Natural killer cell (primary cell): Measurements from ENCODE around the gene PLPP1. TPM values are rescaled to one million over a fixed set of nuclear protein-coding genes. Genes with fewer than 3 reads are reported as not detected.

Source experiments
- ATAC-seq, 3 donors: fragments of 150-1000 bp in 2 of 3; fragments of 200-7000 bp in 1 of 3; cut with Tn5 transposase; 1 replicate in 1 of 3; 2 replicates in 2 of 3; pipeline ENCODE4 v1.10.0; 2021; ENCODE audit warnings: mild to moderate bottlenecking in 2 of 3, moderate library complexity in 2 of 3
- DNase-seq, 2 donors: peaks; one replicate each; pipeline versions ENCODE4 v3.0.0 to v3.0.0-alpha.2; 2013 to 2021; ENCODE audit warnings: mixed read lengths in 1 of 2
- H3K27ac ChIP-seq: one replicate; pipeline ENCODE4 v1.5.1; 2013; ENCODE audit warnings: mild to moderate bottlenecking, low read length
- H3K27me3 ChIP-seq: one replicate; pipeline ENCODE4 v1.6.1; 2013; ENCODE audit warnings: low read length; ENCODE audit not compliant: control insufficient read depth, insufficient read depth
- H3K36me3 ChIP-seq: one replicate; pipeline ENCODE4 v1.6.1; 2013; ENCODE audit warnings: low read length; ENCODE audit not compliant: control insufficient read depth, insufficient read depth
- H3K4me1 ChIP-seq: one replicate; pipeline ENCODE4 v1.6.1; 2013; ENCODE audit warnings: low read length; ENCODE audit not compliant: control insufficient read depth, insufficient read depth
- H3K4me3 ChIP-seq: one replicate; pipeline ENCODE4 v1.5.1; 2013; ENCODE audit warnings: low read length
- H3K9me3 ChIP-seq: one replicate; pipeline ENCODE4 v1.6.1; 2013; ENCODE audit warnings: low read length; ENCODE audit not compliant: control insufficient read depth, insufficient read depth
- H3K27ac Mint-ChIP-seq, 2 donors: one replicate each; pipeline ENCODE4 v1.8.0; 2022; ENCODE audit warnings: mild to moderate bottlenecking in 2 of 2, mixed read lengths in 2 of 2, moderate library complexity in 1 of 2
- H3K27me3 Mint-ChIP-seq, 2 donors: one replicate each; pipeline ENCODE4 v1.8.0; 2022; ENCODE audit warnings: low read depth in 2 of 2, mixed read lengths in 2 of 2
- H3K36me3 Mint-ChIP-seq: one replicate; pipeline ENCODE4 v1.8.0; 2022; ENCODE audit warnings: mixed read lengths
- H3K4me1 Mint-ChIP-seq, 2 donors: one replicate each; pipeline ENCODE4 v1.8.0; 2022; ENCODE audit warnings: mixed read lengths in 2 of 2
- H3K4me3 Mint-ChIP-seq: one replicate; pipeline ENCODE4 v1.8.0; 2022; ENCODE audit warnings: mild to moderate bottlenecking, moderate library complexity, mixed read lengths
- H3K9me3 Mint-ChIP-seq, 2 donors: one replicate each; pipeline ENCODE4 v1.8.0; 2022; ENCODE audit warnings: mixed read lengths in 2 of 2
- WGBS: methylation state at CpG from one replicate; pipeline ENCODE4 v1.1.7; 2013; ENCODE audit warnings: missing lambda C conversion rate; ENCODE audit not compliant: insufficient coverage; 5-methylcytosine and 5-hydroxymethylcytosine counted together
- intact Hi-C: fragments of 100-400 bp; cut with micrococcal nuclease; formaldehyde crosslinking; loops from one replicate; pipeline ENCODE4 v1.14.2; 2022
- total RNA-seq, 4 donors: library from RNA; stranded (reverse); fragments of 120-200 nt in 1 of 4; gene quantifications; one replicate each; pipeline versions ENCODE4 v1.2.3 to v1.2.4, GENCODE V29; 2013 to 2022
- TF ChIP-seq, protein P1 (sequence below): fragments of 200-600 bp; IDR thresholded peaks from one replicate; pipeline ENCODE4 v1.8.0; 2022; ENCODE audit warnings: antibody characterized with exemption

The PLPP1 gene
- total RNA-seq, 3 donors from 2014 or later (not counting 1 experiment from before 2014, with no cell fraction given) = 3.3 to 5.5 (median 4.2) TPM

DNA sequence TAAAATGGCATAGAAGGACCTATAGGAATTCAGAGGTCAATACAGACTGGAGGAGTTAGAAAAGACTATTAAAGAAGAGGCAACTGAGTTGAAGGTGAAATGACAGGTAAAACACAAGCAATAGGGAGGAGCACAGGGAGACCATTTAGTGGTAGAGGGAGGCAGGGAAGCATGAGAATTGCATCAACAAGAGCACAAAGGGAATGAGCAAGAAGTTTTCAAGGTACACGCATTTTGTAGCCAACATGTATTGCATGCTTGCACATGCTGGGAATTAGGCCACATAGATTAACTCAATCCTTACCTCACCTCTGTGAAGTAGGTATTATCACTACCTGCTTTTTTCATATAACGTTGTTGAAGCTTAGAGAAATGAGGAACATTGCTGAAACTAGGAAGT, 42.3 kb downstream of the PLPP1 start:
- Histone ChIP-seq H3K27me3 (no peaks in the 10 kb centered on the region), H3K4me1 (no peaks in the 10 kb centered on the region), H3K4me3 (no peak overlapping the region), H3K9me3 (no peaks in the 10 kb centered on the region), H3K36me3 (no peaks in the 10 kb centered on the region), H3K27ac (no peak overlapping the region)
- intact Hi-C loops = no loop called here
- Mint-ChIP-seq H3K4me3 (no peak overlapping the region), H3K27me3 (no peaks in the 10 kb centered on the region), H3K4me1 (no peaks in the 10 kb centered on the region), H3K9me3 (no peaks in the 10 kb centered on the region), H3K27ac (no peak overlapping the region), H3K36me3 (no peaks in the 10 kb centered on the region)
- WGBS = 91% methylated on average over 2 of the region's 2 CpGs
- DNase-seq (no peak), ATAC-seq (no peak)
- TF ChIP-seq, protein P1, sequence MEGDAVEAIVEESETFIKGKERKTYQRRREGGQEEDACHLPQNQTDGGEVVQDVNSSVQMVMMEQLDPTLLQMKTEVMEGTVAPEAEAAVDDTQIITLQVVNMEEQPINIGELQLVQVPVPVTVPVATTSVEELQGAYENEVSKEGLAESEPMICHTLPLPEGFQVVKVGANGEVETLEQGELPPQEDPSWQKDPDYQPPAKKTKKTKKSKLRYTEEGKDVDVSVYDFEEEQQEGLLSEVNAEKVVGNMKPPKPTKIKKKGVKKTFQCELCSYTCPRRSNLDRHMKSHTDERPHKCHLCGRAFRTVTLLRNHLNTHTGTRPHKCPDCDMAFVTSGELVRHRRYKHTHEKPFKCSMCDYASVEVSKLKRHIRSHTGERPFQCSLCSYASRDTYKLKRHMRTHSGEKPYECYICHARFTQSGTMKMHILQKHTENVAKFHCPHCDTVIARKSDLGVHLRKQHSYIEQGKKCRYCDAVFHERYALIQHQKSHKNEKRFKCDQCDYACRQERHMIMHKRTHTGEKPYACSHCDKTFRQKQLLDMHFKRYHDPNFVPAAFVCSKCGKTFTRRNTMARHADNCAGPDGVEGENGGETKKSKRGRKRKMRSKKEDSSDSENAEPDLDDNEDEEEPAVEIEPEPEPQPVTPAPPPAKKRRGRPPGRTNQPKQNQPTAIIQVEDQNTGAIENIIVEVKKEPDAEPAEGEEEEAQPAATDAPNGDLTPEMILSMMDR = no peak

DNA sequence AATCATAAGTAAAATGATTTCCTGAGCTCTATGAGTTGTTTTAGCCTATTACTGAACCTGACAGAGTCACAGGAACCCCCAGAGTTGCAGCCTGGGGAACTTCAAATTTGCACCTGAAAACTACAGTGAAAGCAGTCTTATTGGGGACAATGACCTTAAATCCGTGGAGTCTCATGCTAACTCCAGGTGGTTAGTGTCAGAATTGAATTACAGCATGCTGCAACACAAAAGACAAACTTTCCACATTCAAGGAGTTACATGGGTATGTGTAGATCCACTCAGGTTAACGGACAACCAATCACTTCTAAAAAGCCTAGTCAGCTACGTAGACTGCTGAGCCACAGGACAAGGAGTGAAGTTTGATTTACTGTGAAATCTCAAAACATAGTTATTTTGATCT, 49.7 kb downstream of the PLPP1 start:
- H3K9me3 ChIP-seq = no peaks in the 10 kb centered on the region
- DNase-seq (no peak), ATAC-seq (no peak)
- no peaks in the 10 kb centered on the region for H3K36me3 ChIP-seq
- TF ChIP-seq, protein P1 = no peak
- Mint-ChIP-seq H3K9me3 (no peaks in the 10 kb centered on the region), H3K27ac (no peak overlapping the region), H3K36me3 (no peaks in the 10 kb centered on the region), H3K27me3 (no peaks in the 10 kb centered on the region), H3K4me3 (no peak overlapping the region), H3K4me1 (no peaks in the 10 kb centered on the region)
- 100% methylated on average over 2 of the region's 3 CpGs for WGBS
- intact Hi-C loops = no loop called here
- H3K4me1 ChIP-seq = no peaks in the 10 kb centered on the region
- H3K4me3 ChIP-seq = no peak overlapping the region
- no peak overlapping the region for H3K27ac ChIP-seq
- no peaks in the 10 kb centered on the region for H3K27me3 ChIP-seq

DNA sequence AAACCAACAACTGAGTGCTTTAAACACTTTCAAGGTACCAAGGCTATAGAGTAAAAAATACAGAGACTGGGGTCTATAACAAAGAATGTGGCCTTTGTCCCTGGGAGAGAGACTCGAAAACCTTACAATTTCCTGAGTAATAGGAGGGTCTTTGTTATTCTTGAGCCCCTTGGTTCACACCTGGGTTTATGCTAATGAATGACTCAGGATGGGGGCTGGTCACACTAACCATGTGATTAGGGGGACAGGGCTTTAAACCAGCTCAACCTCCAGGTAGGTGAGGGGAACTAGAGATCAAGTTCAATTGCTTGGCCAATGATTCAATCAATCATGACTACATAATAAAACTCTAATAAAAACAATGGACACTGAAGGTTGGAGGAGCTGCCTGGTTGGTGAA, 50.2 kb downstream of the PLPP1 start:
- Mint-ChIP-seq H3K4me3 (no peak overlapping the region), H3K27ac (no peak overlapping the region), H3K36me3 (no peaks in the 10 kb centered on the region), H3K27me3 (no peaks in the 10 kb centered on the region), H3K4me1 (no peaks in the 10 kb centered on the region), H3K9me3 (no peaks in the 10 kb centered on the region)
- ATAC-seq (no peak), DNase-seq (no peak)
- Histone ChIP-seq H3K4me3 (no peak overlapping the region), H3K4me1 (no peaks in the 10 kb centered on the region), H3K9me3 (no peaks in the 10 kb centered on the region), H3K36me3 (no peaks in the 10 kb centered on the region), H3K27me3 (no peaks in the 10 kb centered on the region), H3K27ac (no peak overlapping the region)
- TF ChIP-seq, protein P1 = no peak
- 100% methylated on average over 1 of the region's 1 CpG for WGBS
- intact Hi-C loops = no loop called here

DNA sequence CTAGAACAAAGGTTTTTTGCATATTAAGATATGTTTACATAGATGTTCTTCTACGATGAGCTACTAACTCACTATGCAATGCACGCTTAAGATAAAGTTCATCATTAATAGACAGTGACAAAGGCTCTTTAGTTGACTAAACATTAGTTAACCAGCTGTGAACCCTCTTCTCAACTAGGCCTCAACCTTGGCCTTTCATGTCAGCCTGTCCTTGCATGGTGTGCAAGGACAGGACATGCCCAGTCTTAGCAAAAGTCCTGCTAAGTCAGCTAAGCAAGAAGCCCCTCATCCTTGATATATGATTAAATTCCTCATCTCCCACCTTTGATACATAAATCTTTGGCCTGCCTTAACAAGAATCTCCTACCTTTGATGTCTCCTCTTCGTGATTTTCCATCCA, 50.9 kb downstream of the PLPP1 start:
- DNase-seq = no peak
- WGBS = 86% methylated on average over 3 of the region's 3 CpGs
- Mint-ChIP-seq H3K27ac (no peak overlapping the region), H3K36me3 (no peaks in the 10 kb centered on the region), H3K27me3 (no peaks in the 10 kb centered on the region), H3K4me3 (no peak overlapping the region), H3K9me3 (no peaks in the 10 kb centered on the region), H3K4me1 (no peaks in the 10 kb centered on the region)
- H3K27ac ChIP-seq = no peak overlapping the region
- no peak overlapping the region for H3K4me3 ChIP-seq
- no peak for ATAC-seq
- intact Hi-C loops = no loop called here
- no peaks in the 10 kb centered on the region for H3K36me3 ChIP-seq
- no peaks in the 10 kb centered on the region for H3K4me1 ChIP-seq
- no peaks in the 10 kb centered on the region for H3K9me3 ChIP-seq
- H3K27me3 ChIP-seq = no peaks in the 10 kb centered on the region
- TF ChIP-seq, protein P1 = no peak
